Ascending aorta (tissue), 2 donors: ENCODE measurements around the gene FSTL4. TPM values are rescaled to one million over a fixed set of nuclear protein-coding genes. Genes with fewer than 3 reads are reported as not detected.

ENCODE experiments used
- DNase-seq, 2 donors: peaks; one replicate each; pipeline ENCODE4 v3.0.0-alpha.2; 2019; ENCODE audit warnings: low spot score in 2 of 2
- H3K27ac ChIP-seq, 2 donors: fragments of 200-600 bp; sonication (generic); one replicate each; pipeline ENCODE4 v1.5.1; 2016 to 2017; ENCODE audit warnings: mild to moderate bottlenecking in 1 of 2
- H3K27me3 ChIP-seq: fragments of 200-600 bp; sonication (generic); one replicate; pipeline ENCODE4 v1.5.1; 2017
- H3K36me3 ChIP-seq, 2 donors: fragments of 200-600 bp; sonication (generic); one replicate each; pipeline ENCODE4 v1.5.1; 2016
- H3K4me1 ChIP-seq, 2 donors: fragments of 200-600 bp; sonication (generic); one replicate each; pipeline ENCODE4 v1.5.1; 2016 to 2017; ENCODE audit warnings: mild to moderate bottlenecking in 1 of 2
- H3K4me3 ChIP-seq, 2 donors: fragments of 200-600 bp; sonication (generic); one replicate each; pipeline ENCODE4 v1.5.1; 2016 to 2017; ENCODE audit warnings: mild to moderate bottlenecking in 1 of 2
- H3K9me3 ChIP-seq, 2 donors: fragments of 200-600 bp; sonication (generic); one replicate each; pipeline ENCODE4 v1.5.1; 2016
- CTCF ChIP-seq, 3 experiments: fragments of 200-600 bp in 2 of 3; fragments of 450-650 bp in 1 of 3; sonication (generic) in 2 of 3; IDR thresholded peaks; one replicate each; pipeline ENCODE4 v1.5.1; 2016 to 2019; ENCODE audit warnings: antibody characterized with exemption in 3 of 3, mild to moderate bottlenecking in 1 of 3, moderate library complexity in 1 of 3
- intact Hi-C: fragments of 100-400 bp; cut with DNase I; formaldehyde crosslinking; loops from one replicate; pipeline ENCODE4 v1.15.1; 2023
- total RNA-seq: library from RNA; depleted of rRNA; stranded (reverse); fragments of >200 nt; gene quantifications from one replicate; pipeline ENCODE4 v1.1.0, GENCODE V29; 2016

Gene FSTL4
- total RNA-seq, 1 donor from 2014 or later = 0.11 TPM

GRCh38 chr5:133309984-133310621, 302.2 kb downstream of the FSTL4 start:
- intact Hi-C loops = loop anchor here (5.0 kb wide), 1 partner anchor 38 kb away; no protein-coding TSS in a partner anchor
- no peaks in the 10 kb centered on the region for H3K27me3 ChIP-seq
- no peak for TF ChIP-seq CTCF (IDR thresholded peaks at IDR 0.05)
- no peak overlapping the region for H3K4me3 ChIP-seq
- no peaks in the 10 kb centered on the region for H3K36me3 ChIP-seq
- H3K4me1 ChIP-seq = no peaks in the 10 kb centered on the region
- H3K27ac ChIP-seq = no peak overlapping the region
- H3K9me3 ChIP-seq = no peaks in the 10 kb centered on the region
- no peak for DNase-seq

GRCh38 chr5:133309166-133309795, 303.1 kb downstream of the FSTL4 start:
- Histone ChIP-seq H3K4me1 (no peaks in the 10 kb centered on the region), H3K9me3 (no peaks in the 10 kb centered on the region), H3K27ac (no peak overlapping the region), H3K27me3 (no peaks in the 10 kb centered on the region), H3K4me3 (no peak overlapping the region), H3K36me3 (no peaks in the 10 kb centered on the region)
- TF ChIP-seq CTCF (IDR thresholded peaks at IDR 0.05) = no peak
- intact Hi-C loops = no loop called here
- no peak for DNase-seq

- Histone ChIP-seq H3K9me3 (no peaks in the 10 kb centered on the region), H3K4me1 (no peaks in the 10 kb centered on the region), H3K4me3 (no peak overlapping the region), H3K27me3 (no peaks in the 10 kb centered on the region), H3K36me3 (no peaks in the 10 kb centered on the region), H3K27ac (no peak overlapping the region)
- no peak for DNase-seq
- intact Hi-C loops = no loop called here
- TF ChIP-seq CTCF (IDR thresholded peaks at IDR 0.05) = no peak
Measured at GRCh38 chr5:133307275-133307674, 305.1 kb downstream of the FSTL4 start.

DNA sequence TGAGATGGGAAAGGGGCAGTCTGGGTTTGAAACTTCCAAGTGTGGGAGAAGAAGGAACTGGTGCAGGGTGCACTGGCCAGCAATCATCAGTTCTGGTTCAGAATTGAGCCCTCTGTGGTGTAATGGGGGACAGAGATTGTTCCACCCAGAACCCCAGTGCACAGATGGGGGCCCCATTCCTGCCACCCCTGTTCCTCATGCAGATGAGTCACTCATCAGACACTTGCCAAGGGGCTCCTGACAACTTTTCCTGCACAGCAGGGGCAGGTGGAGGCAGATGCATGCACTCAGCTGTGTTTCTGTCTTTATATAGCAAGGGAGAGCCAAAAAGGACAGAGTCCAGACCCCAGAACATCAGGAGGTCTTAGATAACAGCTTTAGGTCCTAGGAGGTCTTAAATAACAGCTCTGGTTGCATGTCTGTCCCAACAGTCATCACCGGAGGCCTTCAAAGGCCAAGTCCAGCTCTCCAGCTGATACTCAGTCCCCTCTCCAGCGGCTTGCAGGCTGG, 307.6 kb downstream of the FSTL4 start:
- TF ChIP-seq CTCF (IDR thresholded peaks at IDR 0.05) = no peak
- Histone ChIP-seq H3K27me3 (no peaks in the 10 kb centered on the region), H3K36me3 (no peaks in the 10 kb centered on the region), H3K27ac (no peak overlapping the region), H3K9me3 (no peaks in the 10 kb centered on the region), H3K4me1 (no peaks in the 10 kb centered on the region), H3K4me3 (no peak overlapping the region)
- intact Hi-C loops = no loop called here
- no peak for DNase-seq

GRCh38 chr5:133304178-133304577, 308.2 kb downstream of the FSTL4 start:
- intact Hi-C loops = no loop called here
- no peak overlapping the region for H3K4me3 ChIP-seq
- H3K4me1 ChIP-seq = no peaks in the 10 kb centered on the region
- no peaks in the 10 kb centered on the region for H3K27me3 ChIP-seq
- H3K27ac ChIP-seq = no peak overlapping the region
- DNase-seq = no peak
- H3K9me3 ChIP-seq = no peaks in the 10 kb centered on the region
- H3K36me3 ChIP-seq = no peaks in the 10 kb centered on the region
- TF ChIP-seq CTCF (IDR thresholded peaks at IDR 0.05) = no peak
